Hematopoietic multipotent progenitor cell treated with erythropoietin and hydrocortisone succinate and interleukin-3 and kit ligand, for 4 days (in vitro differentiated cells): ENCODE data around the gene RHPN2.
"Not testable (repeated sequence)": the region's sequence is repeated elsewhere in the genome, so short reads cannot be mapped to it uniquely, and the experiment has no call there.

Source experiments
- DNase-seq: peaks from one replicate; pipeline ENCODE4 v3.0.0-alpha.2; 2015

Gene RHPN2

GRCh38 chr19:33025468-33026238 is 39.0 kb downstream of the RHPN2 start:
- DNase-seq = not testable (repeated sequence)

- no peak for DNase-seq
These were observed 40.3 kb downstream of the RHPN2 start for GRCh38 chr19:33024398-33024797.

GRCh38 chr19:33022472-33023116 is 42.1 kb downstream of the RHPN2 start:
- no peak for DNase-seq

GRCh38 chr19:33010891-33011290 is 53.8 kb downstream of the RHPN2 start:
- DNase-seq = not testable (repeated sequence)

GRCh38 chr19:33008738-33009137 is 56.0 kb downstream of the RHPN2 start:
- DNase-seq = no peak

- no peak for DNase-seq
These were observed 59.2 kb downstream of the RHPN2 start for GRCh38 chr19:33005440-33005839.

DNA sequence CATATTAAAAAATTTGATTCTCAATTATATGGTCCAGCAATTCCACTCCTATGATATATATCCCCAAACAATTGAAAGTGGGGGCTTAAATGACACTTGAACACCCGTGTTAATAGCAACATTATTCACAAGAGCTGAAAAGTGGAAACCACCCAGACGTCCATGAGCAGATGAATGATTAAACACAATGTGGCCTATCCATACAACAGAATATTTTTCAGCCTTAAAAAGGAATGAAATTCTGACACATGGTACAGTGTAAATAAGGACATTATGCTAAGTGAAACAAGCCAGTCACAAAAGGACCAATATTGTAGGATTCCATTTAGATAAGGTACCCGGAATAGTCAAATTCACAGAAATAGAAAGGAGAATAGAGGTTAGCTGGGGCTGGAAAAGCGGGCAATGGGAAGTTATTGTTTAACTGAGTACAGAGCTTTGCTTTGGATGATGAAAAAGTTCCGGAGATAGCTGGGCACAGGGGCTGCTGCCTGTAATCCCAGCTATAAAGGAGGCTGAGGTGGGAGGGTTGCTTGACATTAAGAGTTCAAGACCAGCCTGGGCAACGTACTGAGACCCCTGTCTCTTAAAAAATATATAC is 61.2 kb downstream of the RHPN2 start:
- not testable (repeated sequence) for DNase-seq

DNA sequence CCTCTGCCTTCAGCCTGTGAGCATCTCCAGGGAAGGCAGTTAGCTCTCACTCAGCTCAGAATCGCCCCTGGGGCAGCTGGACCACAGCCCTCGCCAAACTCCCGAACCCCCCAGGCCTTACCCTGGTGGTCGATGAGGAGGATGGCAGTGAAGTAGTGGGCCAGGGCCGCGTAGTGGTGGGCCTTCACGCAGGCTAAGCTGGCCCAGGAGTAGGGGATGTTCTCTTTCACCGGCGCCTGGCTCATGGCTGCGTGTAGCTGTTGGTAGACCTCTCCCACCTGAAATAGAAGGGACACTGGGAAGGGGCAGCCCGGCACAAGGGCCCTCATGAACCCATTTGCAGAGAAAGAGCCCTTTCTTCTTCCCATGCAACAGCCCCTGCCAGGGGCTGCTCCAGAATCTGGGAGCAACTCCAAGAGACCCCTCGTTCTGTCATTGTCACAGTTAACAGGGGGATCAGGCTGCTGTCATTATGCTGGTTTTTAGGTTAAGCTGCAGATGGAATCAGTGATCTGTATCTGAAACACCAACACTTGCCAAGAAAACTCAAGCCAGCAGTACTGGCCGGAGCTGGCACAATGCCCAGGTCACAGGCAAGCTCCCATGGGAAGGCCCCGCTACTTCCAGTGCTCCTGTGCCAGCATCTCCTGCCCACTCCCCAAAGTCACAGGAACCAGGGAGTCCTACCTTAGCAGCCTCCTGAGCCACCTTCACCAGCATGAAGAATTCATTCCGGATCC is 62.4 kb downstream of the RHPN2 start:
- DNase-seq = not testable (repeated sequence)

DNA sequence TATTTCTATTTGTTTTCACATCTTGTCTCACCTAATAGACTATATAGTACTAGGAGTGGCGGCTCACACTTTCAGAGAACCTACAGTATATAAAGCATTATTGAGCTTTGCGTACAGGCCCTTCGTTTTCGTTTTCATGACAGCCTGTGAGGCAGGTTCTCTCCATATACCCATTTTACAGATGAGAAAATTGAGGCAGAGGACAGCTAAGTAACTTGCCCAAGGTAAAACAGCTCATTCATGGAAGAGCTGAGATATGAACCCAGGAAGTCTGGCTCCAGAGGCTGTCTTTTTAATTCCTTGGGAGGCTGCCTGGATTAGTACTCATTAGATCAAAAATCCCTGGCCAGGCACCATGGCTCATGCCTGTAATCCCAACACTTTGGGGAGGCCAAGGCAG is 63.8 kb downstream of the RHPN2 start:
- DNase-seq = no peak

DNA sequence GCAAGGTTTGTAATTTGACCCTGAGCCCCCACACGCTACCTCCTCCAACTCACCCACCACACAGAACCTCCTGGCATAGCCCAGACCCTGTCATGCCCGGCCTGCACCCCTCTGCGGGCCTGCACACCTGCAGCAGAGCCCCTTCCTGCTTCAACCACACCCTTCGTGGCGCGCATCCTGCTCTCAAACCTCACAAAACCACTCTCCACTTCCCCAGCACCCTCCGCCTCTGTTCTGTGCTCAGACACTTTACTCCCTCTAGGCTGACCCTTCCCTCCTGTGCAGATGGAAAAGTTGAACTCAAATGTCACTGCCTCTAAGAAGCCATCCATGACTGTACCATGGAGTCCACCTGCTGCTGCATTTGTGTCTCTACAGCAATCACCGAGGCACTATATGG is 64.2 kb downstream of the RHPN2 start:
- no peak for DNase-seq

DNA sequence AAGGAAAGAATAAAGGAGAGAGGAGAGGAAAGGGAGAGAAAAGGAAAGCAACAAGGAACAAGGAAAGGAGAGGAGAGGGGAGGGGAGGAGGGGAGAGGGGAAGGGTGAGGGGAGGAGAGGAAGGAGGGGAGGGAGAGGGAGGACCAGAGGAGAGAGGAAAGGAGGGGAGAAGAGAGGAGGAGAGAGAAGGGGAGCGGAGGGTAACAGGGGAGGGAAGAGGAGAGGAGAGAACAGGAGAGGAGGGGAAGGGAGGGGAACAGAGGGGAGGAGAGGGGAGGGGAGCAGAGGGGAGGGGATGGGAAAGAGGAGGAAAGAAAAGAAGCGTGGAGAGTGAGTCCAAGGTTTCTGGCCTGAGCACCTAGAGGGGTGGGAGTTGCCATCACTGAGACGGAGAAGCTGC is 66.0 kb downstream of the RHPN2 start:
- no peak for DNase-seq

GRCh38 chr19:32997716-32998355 is 66.9 kb downstream of the RHPN2 start:
- no peak for DNase-seq

DNA sequence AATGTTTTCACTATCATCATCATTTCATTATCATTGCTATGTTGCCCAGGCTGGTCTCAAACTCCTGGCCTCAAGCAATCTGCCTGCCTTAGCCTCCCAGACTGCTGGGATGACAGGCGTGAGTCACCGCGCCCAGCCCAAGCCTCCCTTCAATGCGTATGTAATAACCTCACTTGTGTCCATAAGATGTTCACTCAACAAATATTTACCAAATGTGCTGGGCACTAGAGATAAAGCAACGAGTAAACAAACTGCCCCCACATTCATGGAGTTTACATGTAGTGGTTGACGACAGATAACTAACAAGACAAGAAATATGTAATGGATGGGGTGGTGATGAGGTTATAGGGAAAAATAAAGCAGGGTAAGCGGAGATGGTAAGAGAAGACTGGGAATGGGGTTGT is 67.6 kb downstream of the RHPN2 start:
- not testable (repeated sequence) for DNase-seq

DNA sequence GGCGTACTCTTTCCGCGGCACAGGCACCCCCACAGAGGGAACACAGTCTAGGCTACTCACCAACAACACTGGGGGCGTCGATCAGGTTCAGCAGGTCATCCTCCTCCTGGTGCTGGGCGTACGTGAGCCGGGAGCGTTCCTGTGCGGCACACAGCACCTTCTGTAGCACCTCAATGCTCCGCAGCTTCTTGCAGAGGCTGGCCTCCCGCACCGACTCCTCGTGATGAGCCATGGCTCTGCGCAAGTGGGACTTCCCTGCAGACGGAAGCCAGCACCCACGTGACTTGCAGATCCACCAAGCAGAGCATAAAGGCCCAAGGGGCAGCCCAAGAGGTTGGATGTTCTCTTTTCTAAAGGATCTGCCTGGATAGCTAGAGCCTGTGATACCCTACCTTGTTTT is 68.7 kb downstream of the RHPN2 start:
- not testable (repeated sequence) for DNase-seq

- DNase-seq = no peak
These were observed 76.0 kb downstream of the RHPN2 start for GRCh38 chr19:32988724-32989123.

DNA sequence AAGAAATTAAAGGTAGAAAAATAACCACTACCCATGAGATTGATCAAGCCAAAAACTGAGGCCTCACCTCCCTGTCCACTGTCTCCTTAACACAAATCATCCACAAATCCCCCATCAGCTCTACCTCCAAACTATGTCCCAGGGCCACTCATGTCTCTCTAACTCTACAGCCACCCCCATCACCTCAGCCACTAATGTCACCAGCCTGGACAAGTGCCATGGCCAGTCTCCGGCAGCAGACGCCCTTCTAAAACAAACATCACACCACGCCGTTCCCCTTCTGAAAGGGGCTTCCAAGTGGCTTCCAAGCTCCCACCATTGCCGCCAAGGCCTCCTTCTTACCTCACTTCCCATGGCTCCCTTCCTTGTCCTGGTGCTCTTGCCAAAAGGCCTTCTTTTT is 76.4 kb downstream of the RHPN2 start:
- DNase-seq = not testable (repeated sequence)

DNA sequence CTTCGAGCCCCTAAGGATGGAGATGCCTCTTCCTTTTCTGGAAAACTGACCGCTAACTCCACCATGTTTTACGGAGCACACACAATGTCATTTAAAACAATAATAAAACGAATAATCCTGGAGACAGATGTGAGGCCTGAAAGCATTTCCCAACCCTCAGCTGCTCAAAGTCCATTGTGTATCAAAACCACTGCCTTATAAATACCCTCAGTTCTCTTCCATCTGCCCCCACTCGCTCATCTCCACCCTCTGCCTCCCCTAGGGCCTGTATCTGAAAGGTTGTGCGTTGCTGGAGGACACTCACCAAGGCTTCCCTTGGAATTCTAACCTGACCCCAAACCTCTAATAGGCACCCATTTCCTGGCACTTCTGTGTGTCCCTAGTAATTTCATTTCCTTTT is 82.2 kb downstream of the RHPN2 start:
- DNase-seq = not testable (repeated sequence)

DNA sequence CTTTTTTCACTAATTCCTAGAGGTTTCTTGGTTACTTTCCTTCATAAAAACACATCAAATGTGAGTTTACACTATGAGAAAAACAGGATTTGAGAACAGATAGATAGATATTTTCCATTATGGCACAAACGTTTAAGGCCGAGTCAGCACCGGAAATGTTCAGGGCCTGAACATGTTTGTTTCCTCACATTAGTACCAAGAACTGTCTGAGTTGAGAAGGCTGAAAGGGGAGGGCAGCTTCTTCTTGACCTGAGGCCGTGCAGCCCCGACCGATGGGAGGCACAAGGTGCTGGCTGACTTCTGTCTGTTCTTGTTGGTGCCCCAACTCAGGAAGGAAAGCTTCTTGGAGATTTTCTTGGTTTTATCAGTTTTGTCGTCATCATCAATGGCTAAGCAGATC is 84.9 kb downstream of the RHPN2 start:
- not testable (repeated sequence) for DNase-seq

DNA sequence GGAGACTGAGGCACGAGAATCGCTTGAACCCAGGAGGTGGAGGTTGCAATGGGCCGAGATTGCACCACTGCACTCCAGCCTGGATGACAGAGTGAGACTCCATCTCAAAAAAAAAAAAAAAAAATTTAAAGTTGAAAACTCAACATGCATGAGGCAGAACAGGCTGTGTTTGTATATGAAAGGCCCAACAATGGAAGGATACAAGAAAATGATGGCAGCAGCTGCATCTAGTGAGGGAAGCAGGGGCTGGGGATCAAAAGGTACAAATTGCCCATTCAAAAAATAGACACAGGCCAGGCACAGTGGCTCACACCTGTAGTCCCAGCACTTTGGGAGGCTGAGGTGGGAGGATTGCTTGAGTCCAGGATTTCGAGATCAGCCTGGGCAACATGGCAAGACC is 86.9 kb downstream of the RHPN2 start:
- not testable (repeated sequence) for DNase-seq

GRCh38 chr19:32977280-32977679 is 87.4 kb downstream of the RHPN2 start:
- peak; percentile 17 for DNase-seq

DNA sequence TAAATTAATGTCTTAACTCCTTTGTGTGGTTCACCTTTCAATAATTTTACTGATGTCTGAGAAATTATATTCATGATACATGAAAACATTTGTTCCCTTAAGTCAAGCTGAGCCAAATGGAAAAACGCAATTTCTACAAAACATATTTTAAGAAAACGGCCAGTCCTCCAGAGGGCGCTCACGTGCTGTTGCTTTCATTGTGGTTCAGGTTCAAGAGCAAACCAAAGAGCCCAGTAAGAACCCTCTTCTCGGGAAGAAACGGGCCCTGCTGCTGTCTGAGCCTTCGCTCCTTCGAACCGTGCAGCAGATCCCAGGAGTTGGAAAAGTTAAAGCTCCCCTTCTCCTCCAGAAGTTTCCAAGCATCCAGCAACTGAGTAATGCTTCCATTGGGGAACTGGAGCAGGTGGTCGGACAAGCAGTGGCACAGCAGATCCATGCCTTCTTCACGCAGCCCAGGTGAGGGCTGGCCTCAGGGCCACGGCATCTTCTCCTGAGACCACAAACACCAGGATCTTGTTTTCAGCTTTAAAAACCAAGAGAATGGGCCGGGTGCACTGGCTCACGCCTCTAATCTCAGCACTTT is 88.4 kb downstream of the RHPN2 start:
- DNase-seq = peak; percentile 84
